Effector memory CD4-positive, alpha-beta T cell (primary cell): ENCODE measurements around the gene RBM38.
"Not testable (repeated sequence)": the region's sequence is repeated elsewhere in the genome, so short reads cannot be mapped to it uniquely, and the experiment has no call there.

ENCODE experiments used
- DNase-seq, 3 donors: peaks; one replicate each; pipeline ENCODE4 v3.0.0-alpha.2; 2020
- H3K27ac ChIP-seq: 2 replicates; pipeline ENCODE4 v1.7.0; 2013; ENCODE audit warnings: mild to moderate bottlenecking, low read length, moderate library complexity; ENCODE audit not compliant: insufficient read depth, poor library complexity, severe bottlenecking
- H3K27me3 ChIP-seq: replicated peaks from 2 replicates; pipeline ENCODE4 v1.7.0; 2013; ENCODE audit warnings: mild to moderate bottlenecking, low read length; ENCODE audit not compliant: insufficient read depth, control insufficient read depth, poor library complexity, severe bottlenecking
- H3K36me3 ChIP-seq: 2 replicates; pipeline ENCODE4 v1.7.0; 2013; ENCODE audit warnings: mild to moderate bottlenecking, low read length, moderate library complexity; ENCODE audit not compliant: control insufficient read depth, insufficient read depth
- H3K4me1 ChIP-seq: 2 replicates; pipeline ENCODE4 v1.7.0; 2013; ENCODE audit warnings: low read length, mild to moderate bottlenecking; ENCODE audit not compliant: control insufficient read depth, insufficient read depth, poor library complexity, severe bottlenecking
- H3K4me3 ChIP-seq: 2 replicates; pipeline ENCODE4 v1.7.0; 2013; ENCODE audit warnings: low read length, low read depth, mild to moderate bottlenecking; ENCODE audit not compliant: insufficient read depth, poor library complexity, severe bottlenecking
- H3K9me3 ChIP-seq: 2 replicates; pipeline ENCODE4 v1.7.0; 2013; ENCODE audit warnings: mild to moderate bottlenecking, low read length, moderate library complexity; ENCODE audit not compliant: control insufficient read depth

The RBM38 gene

DNA sequence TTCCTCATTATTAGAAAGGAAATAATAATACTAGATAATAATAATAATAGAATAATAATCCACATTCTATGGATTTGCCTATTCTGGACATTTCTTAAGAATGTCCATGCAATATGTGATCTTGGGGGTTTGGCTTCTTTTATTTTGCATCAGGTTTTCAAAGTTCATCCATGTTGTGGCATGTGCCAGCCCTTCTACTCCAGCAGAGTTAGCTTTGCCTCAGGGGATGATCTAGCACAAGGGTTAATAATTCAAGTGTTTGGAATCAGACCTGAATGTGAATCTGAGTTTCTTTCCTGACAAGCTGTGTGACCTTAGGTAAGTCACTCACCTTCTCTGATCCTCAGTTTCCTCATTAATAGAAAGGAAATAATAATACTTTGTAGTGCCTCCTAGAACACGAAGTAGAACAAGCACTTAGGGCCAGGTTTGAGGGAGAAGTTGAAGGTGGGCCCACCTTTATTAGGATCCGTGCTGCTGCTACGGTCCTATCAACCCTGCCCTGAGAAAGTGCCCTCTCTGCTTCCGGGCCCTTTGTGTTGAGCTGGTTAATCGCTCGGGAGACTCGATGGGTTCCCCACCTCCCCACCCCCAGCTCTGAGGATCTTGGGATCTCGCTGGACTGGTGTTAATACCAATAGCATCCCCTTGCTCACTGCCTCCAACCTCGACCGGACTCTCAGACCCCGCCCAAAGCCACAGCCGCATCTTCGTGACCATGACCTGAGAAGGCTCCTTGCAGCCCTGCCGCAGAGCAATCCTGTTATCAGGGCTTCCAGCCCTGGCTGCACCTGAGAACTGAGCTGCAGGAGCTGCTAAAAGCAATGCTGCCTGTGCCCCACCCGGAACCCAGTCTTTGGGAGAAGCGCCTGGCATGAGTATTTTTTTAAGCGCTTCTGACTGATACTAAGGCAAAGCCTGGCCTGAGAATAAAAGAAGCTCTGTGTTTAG, 26.9 kb downstream of the RBM38 start:
- H3K36me3 ChIP-seq = no peaks in the 10 kb centered on the region
- peaks cover 3% of the 10 kb centered on the region for H3K4me1 ChIP-seq
- H3K27ac ChIP-seq = no peak overlapping the region
- no peaks in the 10 kb centered on the region for H3K27me3 ChIP-seq
- H3K4me3 ChIP-seq = no peak overlapping the region
- H3K9me3 ChIP-seq = no peaks in the 10 kb centered on the region
- no peak for DNase-seq

DNA sequence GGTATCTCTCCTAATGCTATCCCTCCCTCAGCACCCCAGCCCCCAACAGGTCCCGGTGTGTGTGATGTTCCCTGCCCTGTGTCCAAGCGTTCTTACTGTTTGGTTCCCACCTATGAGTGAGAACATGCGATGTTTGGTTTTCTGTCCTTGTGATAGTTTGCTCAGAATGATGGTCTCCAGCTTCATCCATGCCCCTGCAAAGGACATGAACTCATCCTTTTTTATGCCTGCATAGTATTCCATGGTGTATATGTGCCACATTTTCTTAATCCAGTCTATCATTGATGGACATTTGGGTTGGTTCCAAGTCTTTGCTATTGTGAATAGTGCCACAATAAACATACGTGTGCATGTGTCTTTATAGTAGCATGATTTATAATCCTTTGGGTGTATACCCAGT, 28.3 kb downstream of the RBM38 start:
- DNase-seq, H3K4me3 ChIP-seq, H3K27me3 ChIP-seq, H3K27ac ChIP-seq, H3K9me3 ChIP-seq, H3K4me1 ChIP-seq, H3K36me3 ChIP-seq: not testable (repeated sequence)

GRCh38 chr20:57420571-57421252, 29.5 kb downstream of the RBM38 start:
- Histone ChIP-seq H3K4me3 (no peak overlapping the region), H3K27me3 (no peaks in the 10 kb centered on the region), H3K4me1 (peaks cover 3% of the 10 kb centered on the region), H3K27ac (no peak overlapping the region), H3K9me3 (no peaks in the 10 kb centered on the region), H3K36me3 (no peaks in the 10 kb centered on the region)
- DNase-seq = no peak

GRCh38 chr20:57421253-57422220, 30.3 kb downstream of the RBM38 start:
- DNase-seq = no peak

DNA sequence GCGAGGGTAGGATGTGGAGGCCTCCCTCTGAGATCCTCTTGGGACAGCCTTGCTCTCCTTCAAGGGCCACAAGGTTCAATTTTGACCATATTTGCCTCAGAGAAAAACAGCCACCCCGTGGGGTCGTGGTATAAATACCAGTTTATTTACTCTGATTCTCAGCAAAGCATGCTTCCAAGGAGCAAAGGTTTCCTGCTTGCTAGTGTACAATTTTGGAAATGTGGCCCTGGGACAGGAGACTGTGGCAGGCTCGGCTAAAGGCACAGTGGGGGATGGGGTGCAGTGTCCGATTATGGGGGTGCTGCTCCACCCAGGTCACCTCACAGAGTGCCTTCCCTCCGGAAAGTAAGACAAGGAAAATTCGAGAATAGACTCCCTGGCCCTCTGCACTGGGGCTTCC, 31.1 kb downstream of the RBM38 start:
- H3K4me1 ChIP-seq = peaks cover 3% of the 10 kb centered on the region

More at GRCh38 chr20:57421253-57422220, 30.3 kb downstream of the RBM38 start:
- Histone ChIP-seq H3K9me3 (no peaks in the 10 kb centered on the region), H3K27me3 (no peaks in the 10 kb centered on the region), H3K36me3 (no peaks in the 10 kb centered on the region), H3K27ac (no peak overlapping the region), H3K4me1 (peaks cover 3% of the 10 kb centered on the region), H3K4me3 (no peak overlapping the region)

GRCh38 chr20:57425150-57426013, 34.2 kb downstream of the RBM38 start:
- Histone ChIP-seq H3K36me3 (no peaks in the 10 kb centered on the region), H3K27me3 (no peaks in the 10 kb centered on the region), H3K27ac (no peak overlapping the region), H3K4me1 (no peaks in the 10 kb centered on the region), H3K4me3 (no peak overlapping the region), H3K9me3 (no peaks in the 10 kb centered on the region)
- DNase-seq = no peak

More for the DNA sequence above, 31.1 kb downstream of the RBM38 start:
- Histone ChIP-seq H3K9me3 (no peaks in the 10 kb centered on the region), H3K27me3 (no peaks in the 10 kb centered on the region), H3K36me3 (no peaks in the 10 kb centered on the region), H3K27ac (no peak overlapping the region), H3K4me3 (no peak overlapping the region)
- no peak for DNase-seq

DNA sequence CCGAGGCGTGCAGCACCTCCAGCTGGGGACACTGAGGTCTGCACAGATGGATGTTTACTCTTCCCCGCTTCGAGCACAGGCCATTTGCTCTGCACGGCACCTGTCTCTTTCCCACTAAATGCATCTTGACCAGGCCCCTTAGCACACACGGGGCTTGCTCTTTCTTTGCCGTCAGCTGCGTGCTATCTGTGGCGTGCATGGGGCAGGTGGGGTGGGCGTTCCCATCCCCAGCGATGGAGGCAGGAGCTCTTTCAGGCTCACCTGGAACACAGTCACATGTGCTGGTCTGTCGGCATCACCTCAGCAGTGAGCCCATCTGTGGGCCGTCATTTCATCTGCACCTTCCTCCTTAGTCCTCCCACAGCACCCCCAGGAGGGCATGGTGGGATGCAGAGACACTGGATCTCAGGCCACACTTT, 35.1 kb downstream of the RBM38 start:
- no peak for DNase-seq
- H3K4me1 ChIP-seq = peaks cover 1% of the 10 kb centered on the region
- no peak overlapping the region for H3K27ac ChIP-seq
- H3K4me3 ChIP-seq = no peak overlapping the region
- H3K9me3 ChIP-seq = no peaks in the 10 kb centered on the region
- no peaks in the 10 kb centered on the region for H3K36me3 ChIP-seq
- H3K27me3 ChIP-seq = no peaks in the 10 kb centered on the region

DNA sequence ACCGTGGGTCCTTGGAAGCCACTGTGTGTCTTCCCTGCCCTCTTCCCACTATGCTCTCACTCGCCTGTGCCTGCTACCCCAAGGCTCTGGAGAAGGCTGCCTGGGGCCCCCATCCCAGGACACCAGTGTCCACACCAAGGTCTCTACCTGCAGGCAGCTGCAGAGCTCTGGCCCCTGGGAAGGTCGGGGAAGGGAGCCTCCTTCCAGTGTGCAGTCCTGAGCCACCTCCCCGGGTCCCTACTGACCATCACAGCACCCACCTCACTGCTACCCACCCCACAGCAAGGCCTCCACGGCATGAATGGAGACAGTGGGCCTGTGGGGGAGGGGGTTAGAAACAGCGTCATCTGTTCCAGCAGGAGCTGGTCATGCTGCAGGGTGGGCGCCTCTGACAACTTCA, 35.6 kb downstream of the RBM38 start:
- no peaks in the 10 kb centered on the region for H3K27me3 ChIP-seq
- H3K4me3 ChIP-seq = no peak overlapping the region
- no peaks in the 10 kb centered on the region for H3K9me3 ChIP-seq
- no peak overlapping the region for H3K27ac ChIP-seq
- H3K36me3 ChIP-seq = no peaks in the 10 kb centered on the region
- no peak for DNase-seq
- peaks cover 7% of the 10 kb centered on the region for H3K4me1 ChIP-seq
